ENCODE measurements around the gene CDKN2B. TPM values are rescaled to one million over a fixed set of nuclear protein-coding genes. Genes with fewer than 3 reads are reported as not detected.

Gene CDKN2B
- total and polyA plus RNA-seq, 2 of the 13 experiments (the other 11 are each of a cell fraction or from before 2014, with no cell fraction given), result 1.4 to 1.5 TPM

DNA sequence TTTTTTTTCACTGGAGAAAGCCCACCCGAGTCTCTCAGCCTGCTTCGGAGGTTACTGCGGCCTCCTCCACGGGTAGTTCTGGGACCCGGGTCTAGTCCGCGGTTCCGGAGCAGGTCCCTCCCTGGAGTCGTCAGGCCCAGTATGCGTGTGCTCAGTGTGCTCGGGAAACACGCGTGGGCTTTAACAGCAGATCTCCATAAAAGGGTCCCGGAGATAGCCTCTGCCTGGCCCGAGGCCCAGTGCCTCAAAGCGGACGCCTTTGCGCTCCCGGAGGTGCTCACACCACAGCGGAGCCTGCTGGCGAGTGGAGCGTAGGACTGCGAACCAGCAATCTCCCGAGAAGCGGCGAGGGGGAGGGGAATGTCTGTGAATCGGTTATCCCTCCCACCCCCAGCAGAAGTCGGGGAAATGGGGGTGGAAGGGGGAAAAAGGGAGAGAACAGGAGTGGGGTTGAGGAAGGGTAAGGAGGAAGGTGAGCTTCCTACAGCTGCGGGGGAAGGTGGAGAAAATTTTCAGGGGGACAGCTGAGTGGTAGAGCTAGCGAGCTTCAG, 43.6 kb downstream of the CDKN2B start (continued):
- TF ChIP-seq NKX3-1 (CRISPR knock-in tag; IDR thresholded peaks at IDR 0.05) (no peak), IRF2 (CRISPR knock-in tag; IDR thresholded peaks at IDR 0.05) (0 out of 2 replicates have a peak, but pooled peaks have one; percentile 16), HDAC2 (CRISPR knock-in tag; IDR thresholded peaks at IDR 0.05) (no peak), ZNF772 (CRISPR knock-in tag; IDR thresholded peaks at IDR 0.05) (no peak), CBX2 (IDR thresholded peaks at IDR 0.05; ENCODE audit: low read depth, low read length) (no peak), CBX2 (CRISPR knock-in tag; IDR thresholded peaks at IDR 0.05; ENCODE audit: low read depth) (no peak), ARID2 (CRISPR knock-in tag; IDR thresholded peaks at IDR 0.05; ENCODE audit: borderline replicate concordance) (0 out of 2 replicates have a peak, but pooled peaks have one; percentile 50), ZNF766 (CRISPR knock-in tag; IDR thresholded peaks at IDR 0.05; ENCODE audit: borderline replicate concordance) (no peak), CEBPG (CRISPR knock-in tag; IDR thresholded peaks at IDR 0.05) (no peak), JDP2 (CRISPR knock-in tag; IDR thresholded peaks at IDR 0.05; ENCODE audit: borderline replicate concordance) (no peak), XRCC5 (optimal IDR thresholded peaks at IDR 0.05; ENCODE audit: low read length) (peak; percentile 75), KLF9 (CRISPR knock-in tag; IDR thresholded peaks at IDR 0.05; ENCODE audit: low read depth) (no peak), ZNF878 (CRISPR knock-in tag; IDR thresholded peaks at IDR 0.05) (no peak), ZBTB7A (CRISPR knock-in tag; IDR thresholded peaks at IDR 0.05) (no peak), ADNP (CRISPR knock-in tag; IDR thresholded peaks at IDR 0.05) (no peak), CC2D1A (CRISPR knock-in tag; IDR thresholded peaks at IDR 0.05) (no peak), KLF6 (CRISPR knock-in tag; IDR thresholded peaks at IDR 0.05) (no peak), ZNF724P (CRISPR knock-in tag; IDR thresholded peaks at IDR 0.05; ENCODE audit: borderline replicate concordance) (no peak), HMG20A (CRISPR knock-in tag; IDR thresholded peaks at IDR 0.05; ENCODE audit: borderline replicate concordance) (no peak), KDM2A (CRISPR knock-in tag; IDR thresholded peaks at IDR 0.05; ENCODE audit: borderline replicate concordance, low read depth) (peak; percentile 79), HIVEP1 (CRISPR knock-in tag; IDR thresholded peaks at IDR 0.05) (no peak), CHCHD3 (CRISPR knock-in tag; IDR thresholded peaks at IDR 0.05) (no peak), ZNF44 (CRISPR knock-in tag; IDR thresholded peaks at IDR 0.05) (no peak)
- TF ChIP-seq, protein P1, sequence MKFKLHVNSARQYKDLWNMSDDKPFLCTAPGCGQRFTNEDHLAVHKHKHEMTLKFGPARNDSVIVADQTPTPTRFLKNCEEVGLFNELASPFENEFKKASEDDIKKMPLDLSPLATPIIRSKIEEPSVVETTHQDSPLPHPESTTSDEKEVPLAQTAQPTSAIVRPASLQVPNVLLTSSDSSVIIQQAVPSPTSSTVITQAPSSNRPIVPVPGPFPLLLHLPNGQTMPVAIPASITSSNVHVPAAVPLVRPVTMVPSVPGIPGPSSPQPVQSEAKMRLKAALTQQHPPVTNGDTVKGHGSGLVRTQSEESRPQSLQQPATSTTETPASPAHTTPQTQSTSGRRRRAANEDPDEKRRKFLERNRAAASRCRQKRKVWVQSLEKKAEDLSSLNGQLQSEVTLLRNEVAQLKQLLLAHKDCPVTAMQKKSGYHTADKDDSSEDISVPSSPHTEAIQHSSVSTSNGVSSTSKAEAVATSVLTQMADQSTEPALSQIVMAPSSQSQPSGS (CRISPR knock-in tag; IDR thresholded peaks at IDR 0.05), result no peak
- TF ChIP-seq, protein P2, sequence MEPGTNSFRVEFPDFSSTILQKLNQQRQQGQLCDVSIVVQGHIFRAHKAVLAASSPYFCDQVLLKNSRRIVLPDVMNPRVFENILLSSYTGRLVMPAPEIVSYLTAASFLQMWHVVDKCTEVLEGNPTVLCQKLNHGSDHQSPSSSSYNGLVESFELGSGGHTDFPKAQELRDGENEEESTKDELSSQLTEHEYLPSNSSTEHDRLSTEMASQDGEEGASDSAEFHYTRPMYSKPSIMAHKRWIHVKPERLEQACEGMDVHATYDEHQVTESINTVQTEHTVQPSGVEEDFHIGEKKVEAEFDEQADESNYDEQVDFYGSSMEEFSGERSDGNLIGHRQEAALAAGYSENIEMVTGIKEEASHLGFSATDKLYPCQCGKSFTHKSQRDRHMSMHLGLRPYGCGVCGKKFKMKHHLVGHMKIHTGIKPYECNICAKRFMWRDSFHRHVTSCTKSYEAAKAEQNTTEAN (CRISPR knock-in tag; conservative IDR thresholded peaks at IDR 0.05), result no peak
- TF ChIP-seq, protein P3, sequence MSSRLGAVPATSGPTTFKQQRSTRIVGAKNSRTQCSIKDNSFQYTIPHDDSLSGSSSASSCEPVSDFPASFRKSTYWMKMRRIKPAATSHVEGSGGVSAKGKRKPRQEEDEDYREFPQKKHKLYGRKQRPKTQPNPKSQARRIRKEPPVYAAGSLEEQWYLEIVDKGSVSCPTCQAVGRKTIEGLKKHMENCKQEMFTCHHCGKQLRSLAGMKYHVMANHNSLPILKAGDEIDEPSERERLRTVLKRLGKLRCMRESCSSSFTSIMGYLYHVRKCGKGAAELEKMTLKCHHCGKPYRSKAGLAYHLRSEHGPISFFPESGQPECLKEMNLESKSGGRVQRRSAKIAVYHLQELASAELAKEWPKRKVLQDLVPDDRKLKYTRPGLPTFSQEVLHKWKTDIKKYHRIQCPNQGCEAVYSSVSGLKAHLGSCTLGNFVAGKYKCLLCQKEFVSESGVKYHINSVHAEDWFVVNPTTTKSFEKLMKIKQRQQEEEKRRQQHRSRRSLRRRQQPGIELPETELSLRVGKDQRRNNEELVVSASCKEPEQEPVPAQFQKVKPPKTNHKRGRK (CRISPR knock-in tag; IDR thresholded peaks at IDR 0.05), result 0 out of 2 replicates have a peak, but pooled peaks have one; percentile 60
- TF ChIP-seq, protein P4, sequence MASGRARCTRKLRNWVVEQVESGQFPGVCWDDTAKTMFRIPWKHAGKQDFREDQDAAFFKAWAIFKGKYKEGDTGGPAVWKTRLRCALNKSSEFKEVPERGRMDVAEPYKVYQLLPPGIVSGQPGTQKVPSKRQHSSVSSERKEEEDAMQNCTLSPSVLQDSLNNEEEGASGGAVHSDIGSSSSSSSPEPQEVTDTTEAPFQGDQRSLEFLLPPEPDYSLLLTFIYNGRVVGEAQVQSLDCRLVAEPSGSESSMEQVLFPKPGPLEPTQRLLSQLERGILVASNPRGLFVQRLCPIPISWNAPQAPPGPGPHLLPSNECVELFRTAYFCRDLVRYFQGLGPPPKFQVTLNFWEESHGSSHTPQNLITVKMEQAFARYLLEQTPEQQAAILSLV (CRISPR knock-in tag; IDR thresholded peaks at IDR 0.05; ENCODE audit: borderline replicate concordance), result no peak
- TF ChIP-seq, protein P5, sequence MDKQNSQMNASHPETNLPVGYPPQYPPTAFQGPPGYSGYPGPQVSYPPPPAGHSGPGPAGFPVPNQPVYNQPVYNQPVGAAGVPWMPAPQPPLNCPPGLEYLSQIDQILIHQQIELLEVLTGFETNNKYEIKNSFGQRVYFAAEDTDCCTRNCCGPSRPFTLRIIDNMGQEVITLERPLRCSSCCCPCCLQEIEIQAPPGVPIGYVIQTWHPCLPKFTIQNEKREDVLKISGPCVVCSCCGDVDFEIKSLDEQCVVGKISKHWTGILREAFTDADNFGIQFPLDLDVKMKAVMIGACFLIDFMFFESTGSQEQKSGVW (CRISPR knock-in tag; IDR thresholded peaks at IDR 0.05; ENCODE audit: borderline replicate concordance), result no peak
